Neuronal stem cell (in vitro differentiated cells): ENCODE measurements around the gene NT5C3B.

ENCODE experiments used
- DNase-seq: peaks from one replicate; pipeline ENCODE4 v3.0.0-alpha.2; 2013; ENCODE audit warnings: low spot score
- H2AFZ ChIP-seq: one replicate; pipeline ENCODE4 v1.6.1; 2013; ENCODE audit warnings: mild to moderate bottlenecking, low read length, inconsistent platforms
- H2AK5ac ChIP-seq: 2 replicates; pipeline ENCODE4 v1.6.1; 2013; ENCODE audit warnings: low read depth, mild to moderate bottlenecking, inconsistent platforms, low read length, moderate library complexity, mixed read lengths
- H2BK120ac ChIP-seq: 2 replicates; pipeline ENCODE4 v1.6.1; 2013; ENCODE audit warnings: low read depth, mild to moderate bottlenecking, inconsistent platforms, low read length, moderate library complexity, mixed read lengths
- H2BK12ac ChIP-seq: one replicate; pipeline ENCODE4 v1.6.1; 2013; ENCODE audit warnings: low read length, inconsistent platforms
- H2BK15ac ChIP-seq: 2 replicates; pipeline ENCODE4 v1.6.1; 2013; ENCODE audit warnings: mild to moderate bottlenecking, low read length, inconsistent platforms, mixed read lengths
- H2BK5ac ChIP-seq: one replicate; pipeline ENCODE4 v1.6.1; 2013; ENCODE audit warnings: inconsistent platforms, mild to moderate bottlenecking, low read length, moderate library complexity
- H3K14ac ChIP-seq: one replicate; pipeline ENCODE4 v1.6.1; 2013; ENCODE audit warnings: low read length, inconsistent platforms
- H3K18ac ChIP-seq: 2 replicates; pipeline ENCODE4 v1.6.1; 2013; ENCODE audit warnings: low read length, inconsistent platforms
- H3K23ac ChIP-seq: 2 replicates; pipeline ENCODE4 v1.6.1; 2013; ENCODE audit warnings: low read depth, mild to moderate bottlenecking, mixed read lengths, low read length, inconsistent platforms; ENCODE audit not compliant: poor library complexity
- H3K27ac ChIP-seq: replicated peaks from 3 replicates; pipeline ENCODE4 v1.5.1; 2013; ENCODE audit warnings: low read length, inconsistent platforms
- H3K27me3 ChIP-seq, 3 experiments: 2 replicates each; pipeline ENCODE4 v1.6.1; 2013; ENCODE audit warnings: low read length in 3 of 3, mild to moderate bottlenecking in 2 of 3, inconsistent platforms in 1 of 3, low read depth in 1 of 3, mixed read lengths in 1 of 3, moderate library complexity in 1 of 3; ENCODE audit not compliant: control insufficient read depth in 3 of 3, insufficient read depth in 3 of 3
- H3K36me3 ChIP-seq, 2 donors: replicated peaks in 1 of 2; 2 replicates each; pipeline ENCODE4 v1.6.1; 2013; ENCODE audit warnings: low read length in 2 of 2; ENCODE audit not compliant: control insufficient read depth in 2 of 2, insufficient read depth in 2 of 2
- H3K4ac ChIP-seq: 2 replicates; pipeline ENCODE4 v1.6.1; 2013; ENCODE audit warnings: inconsistent platforms, mild to moderate bottlenecking, low read length, moderate library complexity
- H3K4me1 ChIP-seq, 2 donors: 1 replicate in 1 of 2; 2 replicates in 1 of 2; pipeline ENCODE4 v1.6.1; 2013; ENCODE audit warnings: low read length in 2 of 2, low read depth in 1 of 2; ENCODE audit not compliant: control insufficient read depth in 2 of 2, insufficient read depth in 1 of 2
- H3K4me2 ChIP-seq: one replicate; pipeline ENCODE4 v1.6.1; 2013; ENCODE audit warnings: mild to moderate bottlenecking, low read length, inconsistent platforms; ENCODE audit not compliant: insufficient read depth, poor library complexity, severe bottlenecking
- H3K4me3 ChIP-seq, 2 donors: 2 replicates each; pipeline ENCODE4 v1.5.1; 2013; ENCODE audit warnings: low read length in 2 of 2, mild to moderate bottlenecking in 2 of 2, inconsistent platforms in 1 of 2, moderate library complexity in 1 of 2
- H3K79me1 ChIP-seq: one replicate; pipeline ENCODE4 v1.6.1; 2013; ENCODE audit warnings: low read depth, mild to moderate bottlenecking, inconsistent platforms, low read length, moderate library complexity
- H3K9ac ChIP-seq: one replicate; pipeline ENCODE4 v1.6.1; 2013; ENCODE audit warnings: mild to moderate bottlenecking, low read depth, low read length, inconsistent platforms; ENCODE audit not compliant: poor library complexity
- H3K9me3 ChIP-seq, 2 donors: replicated peaks in 1 of 2; 2 replicates each; pipeline versions ENCODE3 to v1.6.1; 2013; ENCODE audit warnings: low read length in 2 of 2, mild to moderate bottlenecking in 2 of 2, inconsistent platforms in 1 of 2, low read depth in 1 of 2, mixed read lengths in 1 of 2, moderate library complexity in 1 of 2; ENCODE audit not compliant: control insufficient read depth in 2 of 2, insufficient read depth in 1 of 2
- H4K8ac ChIP-seq: one replicate; pipeline ENCODE4 v1.6.1; 2013; ENCODE audit warnings: low read depth, mild to moderate bottlenecking, inconsistent platforms, low read length, moderate library complexity
- H4K91ac ChIP-seq: one replicate; pipeline ENCODE4 v1.6.1; 2013; ENCODE audit warnings: low read length, low read depth, mild to moderate bottlenecking, inconsistent platforms; ENCODE audit not compliant: poor library complexity
- WGBS, 2 donors: extraction: QIAGEN DNeasy Blood & Tissue Kit; methylation state at CpG; one replicate each; pipeline ENCODE4 v1.1.7; 2013; ENCODE audit warnings: missing lambda C conversion rate in 2 of 2, mixed read lengths in 1 of 2; ENCODE audit not compliant: insufficient read length in 2 of 2, insufficient replicate concordance in 1 of 2; ENCODE audit errors: extremely low coverage in 2 of 2; 5-methylcytosine and 5-hydroxymethylcytosine counted together

NT5C3B gene

GRCh38 chr17:41793784-41794539 is 42.1 kb downstream of the NT5C3B start:
- Histone ChIP-seq H3K9me3 (peaks cover 0 to 1% of the 10 kb centered on the region in 2 donors), H2BK120ac (peak overlapping the region; percentile 57), H3K23ac (no peak overlapping the region), H3K4me2 (no peak overlapping the region), H2BK15ac (peak overlapping the region; percentile 96), H2AFZ (peak overlapping the region; percentile 83), H2AK5ac (peak overlapping the region; percentile 92), H3K9ac (no peak overlapping the region), H3K27me3 (no peaks in the 10 kb centered on the region), H4K91ac (no peak overlapping the region), H3K14ac (no peak overlapping the region), H3K36me3 (no peaks in the 10 kb centered on the region), H3K79me1 (no peaks in the 10 kb centered on the region), H2BK12ac (peak overlapping the region; percentile 93), H2BK5ac (no peak overlapping the region), H3K4me1 (peaks cover 22% of the 10 kb centered on the region in 2 donors), H3K4ac (no peak overlapping the region), H4K8ac (no peak overlapping the region), H3K4me3 (no peak overlapping the region), H3K27ac (no peak overlapping the region), H3K18ac (no peak overlapping the region)
- WGBS, 2 donors: no CpG with 5 or more reads among the region's 14 CpGs
- DNase-seq: no peak

GRCh38 chr17:41792845-41793783 is 42.9 kb downstream of the NT5C3B start:
- H2BK120ac ChIP-seq: peak overlapping the region; percentile 57
- no peak for DNase-seq
- H3K27me3 ChIP-seq: no peaks in the 10 kb centered on the region
- H3K9ac ChIP-seq: peak overlapping the region; percentile 86
- peak overlapping the region; percentile 96 for H2BK15ac ChIP-seq
- H3K9me3 ChIP-seq: peaks cover 0 to 1% of the 10 kb centered on the region in 2 donors
- H3K23ac ChIP-seq: peak overlapping the region; percentile 45
- no peaks in the 10 kb centered on the region for H3K79me1 ChIP-seq
- H2AFZ ChIP-seq: peak overlapping the region; percentile 83
- no peaks in the 10 kb centered on the region for H3K36me3 ChIP-seq
- H2BK5ac ChIP-seq: peak overlapping the region; percentile 71
- no peak overlapping the region for H3K14ac ChIP-seq
- H3K4me2 ChIP-seq: no peak overlapping the region
- H3K4ac ChIP-seq: peak overlapping the region; percentile 98
- peak overlapping the region; percentile 92 for H2AK5ac ChIP-seq
- H4K8ac ChIP-seq: peak overlapping the region; percentile 99
- H2BK12ac ChIP-seq: peak overlapping the region; percentile 93
- peak overlapping the region; percentile 96 for H3K18ac ChIP-seq
- H3K4me1 ChIP-seq: peaks cover 22% of the 10 kb centered on the region in 2 donors
- H3K27ac ChIP-seq: peak overlapping the region; percentile 76
- H3K4me3 ChIP-seq: no peak overlapping the region
- H4K91ac ChIP-seq: peak overlapping the region; percentile 94
- no CpG with 5 or more reads among the region's 22 CpGs for WGBS, 2 donors

GRCh38 chr17:41787021-41787418 is 49.0 kb downstream of the NT5C3B start:
- no peak overlapping the region for H3K18ac ChIP-seq
- H3K23ac ChIP-seq: no peak overlapping the region
- WGBS, 2 donors: no CpG with 5 or more reads among the region's 4 CpGs
- H3K4me1 ChIP-seq: peaks cover 10 to 16% of the 10 kb centered on the region in 2 donors
- H4K8ac ChIP-seq: no peak overlapping the region
- no peak overlapping the region for H4K91ac ChIP-seq
- H2BK120ac ChIP-seq: no peak overlapping the region
- H2BK15ac ChIP-seq: no peak overlapping the region
- no peak overlapping the region for H2BK5ac ChIP-seq
- no peak for DNase-seq
- H3K4me2 ChIP-seq: no peak overlapping the region
- H3K27ac ChIP-seq: no peak overlapping the region
- H3K14ac ChIP-seq: no peak overlapping the region
- no peak overlapping the region for H3K4ac ChIP-seq
- H3K27me3 ChIP-seq: no peaks in the 10 kb centered on the region
- H3K4me3 ChIP-seq: peak overlapping the region in 1 of 2 donors; percentile 12
- H2BK12ac ChIP-seq: no peak overlapping the region
- peaks cover 0 to 1% of the 10 kb centered on the region in 2 donors for H3K9me3 ChIP-seq
- no peak overlapping the region for H2AK5ac ChIP-seq
- H3K36me3 ChIP-seq: no peaks in the 10 kb centered on the region
- H3K79me1 ChIP-seq: peaks cover 2% of the 10 kb centered on the region
- peak overlapping the region; percentile 2 for H2AFZ ChIP-seq
- H3K9ac ChIP-seq: no peak overlapping the region
